Body of pancreas (tissue), 4 donors: ENCODE measurements around the gene CFL1. TPM values are rescaled to one million over a fixed set of nuclear protein-coding genes. Genes with fewer than 3 reads are reported as not detected.

Source experiments
- ATAC-seq: fragments of 150-250 bp; one replicate; pipeline ENCODE4 v1.9.1; 2016
- DNase-seq, 4 donors: peaks; one replicate each; pipeline ENCODE4 v3.0.0-alpha.2; 2019
- H3K27ac ChIP-seq, 4 donors: fragments of 200-600 bp; sonication (generic); 1 replicate in 3 of 4; 2 replicates in 1 of 4; pipeline versions ENCODE4 v1.5.1 to v1.6.1; 2016 to 2019; ENCODE audit warnings: mild to moderate bottlenecking in 1 of 4, mixed read lengths in 1 of 4, moderate library complexity in 1 of 4
- H3K27me3 ChIP-seq, 2 donors: fragments of 200-600 bp; sonication (generic); one replicate each; pipeline ENCODE4 v1.6.0; 2016; ENCODE audit warnings: mild to moderate bottlenecking in 1 of 2
- H3K36me3 ChIP-seq, 2 donors: fragments of 200-600 bp; sonication (generic); replicated peaks in 1 of 2; 2 replicates each; pipeline ENCODE4 v1.5.1; 2016; ENCODE audit warnings: low read depth in 2 of 2; ENCODE audit not compliant: insufficient read depth in 1 of 2
- H3K4me1 ChIP-seq: fragments of 200-600 bp; sonication (generic); one replicate; pipeline ENCODE4 v1.6.0; 2016
- H3K4me3 ChIP-seq, 2 donors: fragments of 200-600 bp; sonication (generic); 1 replicate in 1 of 2; 2 replicates in 1 of 2; pipeline ENCODE4 v1.5.1; 2016 to 2019
- H3K9me3 ChIP-seq, 3 donors: fragments of 200-600 bp; sonication (generic); 1 replicate in 2 of 3; 2 replicates in 1 of 3; pipeline ENCODE4 v1.5.1; 2016
- CTCF ChIP-seq, 7 experiments: fragments of 450-650 bp in 4 of 7; fragments of 200-600 bp in 3 of 7; sonication (generic) in 3 of 7; IDR thresholded peaks; one replicate each; pipeline ENCODE4 v1.5.1; 2016 to 2019; ENCODE audit warnings: antibody characterized with exemption in 7 of 7
- POLR2A ChIP-seq, 3 donors: fragments of 450-650 bp; IDR thresholded peaks; one replicate each; pipeline ENCODE4 v1.6.1; 2016; ENCODE audit warnings: antibody characterized with exemption in 3 of 3, mild to moderate bottlenecking in 2 of 3
- WGBS, 2 donors: methylation state at CpG; one replicate each; pipeline ENCODE4 v1.1.5; 2017; 5-methylcytosine and 5-hydroxymethylcytosine counted together
- intact Hi-C: fragments of 100-400 bp; cut with DNase I; formaldehyde crosslinking; loops from one replicate; pipeline ENCODE4 v1.15.1; 2023
- total RNA-seq, 2 donors: library from RNA; depleted of rRNA; stranded (reverse); fragments of >200 nt; gene quantifications; one replicate each; pipeline ENCODE4 v1.1.0, GENCODE V29; 2016

Gene CFL1
- total RNA-seq, 2 donors from 2014 or later = 190 to 412 TPM

- H3K4me1 ChIP-seq = peaks cover 15% of the 10 kb centered on the region
- no peak overlapping the region for H3K4me3 ChIP-seq
- no peak overlapping the region for H3K27ac ChIP-seq
- H3K36me3 ChIP-seq = no peaks in the 10 kb centered on the region
- H3K27me3 ChIP-seq = no peaks in the 10 kb centered on the region
- no peak for DNase-seq
- 78 to 85% methylated on average over 13 to 16 of the region's 16 CpGs for WGBS, 2 donors
- no peak for ATAC-seq
- H3K9me3 ChIP-seq = no peaks in the 10 kb centered on the region
- TF ChIP-seq POLR2A (IDR thresholded peaks at IDR 0.05) = no peak
- TF ChIP-seq CTCF (IDR thresholded peaks at IDR 0.05) = no peak
- intact Hi-C loops = loop anchor here (5.0 kb wide), 1 partner anchor 38 kb away; no protein-coding TSS in a partner anchor
Measured at GRCh38 chr11:65814986-65815565, 42.9 kb downstream of the CFL1 start.

GRCh38 chr11:65814131-65814985, 43.6 kb downstream of the CFL1 start:
- intact Hi-C loops = loop anchor here (5.0 kb wide), 1 partner anchor 37 kb away; no protein-coding TSS in a partner anchor
- DNase-seq (peak in 3 of 4 donors; percentile 50 to 62 (median 58)), ATAC-seq (no peak)
- H3K36me3 ChIP-seq = no peaks in the 10 kb centered on the region
- TF ChIP-seq CTCF (IDR thresholded peaks at IDR 0.05) = no peak
- H3K4me1 ChIP-seq = peaks cover 15% of the 10 kb centered on the region
- H3K4me3 ChIP-seq = no peak overlapping the region
- no peaks in the 10 kb centered on the region for H3K9me3 ChIP-seq
- no peak overlapping the region for H3K27ac ChIP-seq
- 50 to 69% methylated on average over 15 to 18 of the region's 18 CpGs for WGBS, 2 donors
- H3K27me3 ChIP-seq = no peaks in the 10 kb centered on the region

GRCh38 chr11:65811764-65812475, 46.1 kb downstream of the CFL1 start:
- no peak for DNase-seq
- ATAC-seq = no peak
- H3K27ac ChIP-seq = no peak overlapping the region
- no peaks in the 10 kb centered on the region for H3K36me3 ChIP-seq
- no peak overlapping the region for H3K4me3 ChIP-seq
- H3K4me1 ChIP-seq = peaks cover 4% of the 10 kb centered on the region
- H3K9me3 ChIP-seq = no peaks in the 10 kb centered on the region
- WGBS, 2 donors = 66 to 75% methylated on average over 17 to 19 of the region's 19 CpGs
- TF ChIP-seq CTCF (IDR thresholded peaks at IDR 0.05) (no peak), POLR2A (IDR thresholded peaks at IDR 0.05) (no peak)
- H3K27me3 ChIP-seq = no peaks in the 10 kb centered on the region
- intact Hi-C loops = loop anchor here (5.0 kb wide), 1 partner anchor 35 kb away; no protein-coding TSS in a partner anchor

- 78 to 79% methylated on average over 23 of the region's 23 CpGs for WGBS, 2 donors
- Histone ChIP-seq H3K4me3 (no peak overlapping the region), H3K9me3 (no peaks in the 10 kb centered on the region), H3K27ac (no peak overlapping the region), H3K4me1 (no peaks in the 10 kb centered on the region), H3K36me3 (no peaks in the 10 kb centered on the region), H3K27me3 (peaks cover 0 to 6% of the 10 kb centered on the region in 2 donors)
- DNase-seq (no peak), ATAC-seq (no peak)
- intact Hi-C loops = loop anchor here (5.0 kb wide), 1 partner anchor 33 kb away; no protein-coding TSS in a partner anchor
- no peak for TF ChIP-seq POLR2A (IDR thresholded peaks at IDR 0.05)
- TF ChIP-seq CTCF (IDR thresholded peaks at IDR 0.05) = no peak
Measured at GRCh38 chr11:65810046-65810868, 47.7 kb downstream of the CFL1 start.
